DOHH2 (cell line): ENCODE measurements around the gene GNGT1.

Experiments
- CTCF ChIP-seq: fragments of 200-600 bp; sonication (generic); IDR thresholded peaks from one replicate; pipeline ENCODE4 v1.5.1; 2014; ENCODE audit warnings: antibody characterized with exemption, mild to moderate bottlenecking, low read depth, low read length; ENCODE audit not compliant: poor library complexity, severe bottlenecking
- EZH2phosphoT487 ChIP-seq: fragments of 200-600 bp; sonication (generic); IDR thresholded peaks from 2 replicates; pipeline ENCODE4 v1.6.1; 2017; ENCODE audit warnings: borderline replicate concordance, mild to moderate bottlenecking, antibody characterized with exemption, low read length, moderate library complexity, mixed read lengths

GRCh38 chr7:93860261-93860660 is 46.1 kb upstream of the GNGT1 start:
- TF ChIP-seq CTCF (no peak), EZH2phosphoT487 (no peak)
